Melanocyte of skin (primary cell): ENCODE data around the gene FLCN. TPM values are rescaled to one million over a fixed set of nuclear protein-coding genes. Genes with fewer than 3 reads are reported as not detected.

Source experiments
- small RNA-seq, 2 donors: library from RNA; depleted of rRNA; stranded (forward); fragments of <200 nt; gene quantifications; one replicate each; pipeline ENCODE3, GENCODE V24; 2012
- total RNA-seq, 2 donors: library from RNA; depleted of rRNA; stranded (reverse); fragments of >200 nt; gene quantifications; 2 replicates each; pipeline ENCODE4 v1.2.3, GENCODE V29; 2012

The FLCN gene
- 10 to 100 TPM; 53.9 to 64.7 TPM for total RNA-seq

GRCh38 chr17:17237026-17237799 is at the start of gene FLCN:
TSS of gene FLCN (minus strand) at chr17:17237168. CDS start at chr17:17228137, 9,031 bp downstream.

GRCh38 chr17:17280613-17281549 is 43.9 kb upstream of the FLCN start, which contains the start of gene COPS3:
TSS of gene COPS3 (minus strand) at chr17:17281246. CDS start at chr17:17281186, 60 bp downstream.

DNA sequence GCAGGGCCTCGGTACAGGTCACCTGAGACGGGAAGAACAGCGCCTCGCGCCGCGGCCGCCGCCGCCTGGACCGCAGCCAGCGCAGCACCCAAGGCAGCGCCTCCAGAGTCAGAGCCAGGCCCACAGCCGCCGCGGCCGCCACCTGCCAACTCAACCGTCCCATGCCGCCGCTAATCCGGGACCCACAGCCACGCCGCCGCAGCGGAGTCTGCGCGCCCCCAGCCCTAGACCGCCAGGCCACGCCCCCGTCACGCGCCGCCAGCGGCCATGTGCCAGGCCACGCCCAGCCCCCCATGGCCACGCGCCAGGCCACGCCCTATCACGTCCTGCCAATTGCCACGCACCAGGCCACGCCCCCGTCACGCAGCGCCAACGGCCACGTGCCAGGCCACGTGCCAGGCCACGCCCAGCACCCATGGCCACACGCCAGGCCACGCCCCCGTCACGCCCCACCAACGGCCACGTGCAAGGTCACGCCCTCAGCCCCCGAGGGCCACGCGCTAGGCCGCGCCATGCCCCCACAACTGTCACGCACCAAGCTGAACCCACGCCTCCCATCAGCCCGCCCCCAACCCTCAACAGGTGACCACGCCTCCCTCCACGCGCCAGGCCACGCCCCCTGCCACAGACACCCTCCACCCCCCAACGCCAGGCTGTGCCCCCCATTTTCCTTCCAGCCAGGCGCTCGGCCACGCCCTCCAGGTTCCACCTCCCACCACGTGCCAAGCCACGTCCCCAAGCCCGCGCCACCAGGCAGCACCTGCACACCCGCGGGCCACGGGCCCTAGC is 30.6 kb downstream of the FLCN start, which contains the start of gene PLD6:
PLD6 (minus strand) TSS at position 210 of the 789 bp plus-strand sequence; CDS start at position 163, 47 bp downstream.

Small RNA genes lying within 50 kb of the gene (small RNA-seq; reads per million reads assigned to genes)
- 0 reads per million in 2 donors for gene RNU6-767P

Other genes starting within 250 kb of the FLCN start
- gene MPRIP, start 194.7 kb downstream of the FLCN start, total RNA-seq: 10 to 100 TPM; 69.6 to 74.0 TPM
- 1 to 10 TPM; 2.1 to 5.0 TPM for gene PLD6, start 30.8 kb downstream of the FLCN start, total RNA-seq
- gene COPS3, start 44.1 kb upstream of the FLCN start, total RNA-seq: 10 to 100 TPM; 63.7 to 87.2 TPM
- gene NT5M, start 66.2 kb upstream of the FLCN start, total RNA-seq: 1 to 10 TPM; 2.8 to 3.3 TPM
- 10 to 100 TPM; 11.4 to 11.7 TPM for gene MED9, start 239.8 kb upstream of the FLCN start, total RNA-seq